K562 (cell line): Measurements from ENCODE around the gene FOXO3B.
"Not testable (repeated sequence)": the region's sequence is repeated elsewhere in the genome, so short reads cannot be mapped to it uniquely, and the experiment has no call there.

ENCODE experiments used
- CTBP1 ChIP-seq: fragments of 450-650 bp; IDR thresholded peaks from 2 replicates; pipeline ENCODE4 v1.6.1; 2016; ENCODE audit warnings: borderline replicate concordance
- EGR1 ChIP-seq: fragments of 450-650 bp; conservative IDR thresholded peaks from 2 replicates; pipeline ENCODE4 v1.6.1; 2017; ENCODE audit warnings: mild to moderate bottlenecking
- KDM1A ChIP-seq, 2 experiments: fragments of 450-650 bp; IDR thresholded peaks; 2 replicates each; pipeline ENCODE4 v1.6.1; 2016; ENCODE audit warnings: mild to moderate bottlenecking in 2 of 2
- MAFG ChIP-seq: fragments of 450-650 bp; conservative IDR thresholded peaks from 2 replicates; pipeline ENCODE4 v1.6.1; 2016; ENCODE audit warnings: missing genetic modification characterization, missing compliant biosample characterization
- PHB2 ChIP-seq: fragments of 450-650 bp; IDR thresholded peaks from 2 replicates; pipeline ENCODE4 v1.6.1; 2017; ENCODE audit warnings: low read depth
- PHTF2 ChIP-seq: fragments of 250-450 bp; sonication (Bioruptor Pico); IDR thresholded peaks from 2 replicates; pipeline ENCODE4 v1.5.0; 2021; ENCODE audit warnings: mild to moderate bottlenecking
- POLR2A ChIP-seq: fragments of 450-650 bp; conservative IDR thresholded peaks from 2 replicates; pipeline ENCODE4 v1.6.1; 2016
- SNRNP70 ChIP-seq: fragments of 200-400 bp; formaldehyde crosslinking; optimal IDR thresholded peaks from 2 replicates; pipeline ENCODE3; 2017; ENCODE audit warnings: low read depth, low read length
- SP2 ChIP-seq: IDR thresholded peaks from 2 replicates; pipeline ENCODE4 v1.6.1; 2011; ENCODE audit warnings: mild to moderate bottlenecking, low read depth, low read length, moderate library complexity; ENCODE audit not compliant: poor library complexity, severe bottlenecking; ENCODE audit errors: extremely low read depth
- YY1 ChIP-seq, 3 experiments: IDR thresholded peaks; 2 replicates each; pipeline ENCODE4 v1.6.1; 2011; ENCODE audit warnings: low read length in 2 of 3, mild to moderate bottlenecking in 2 of 3, moderate library complexity in 2 of 3, borderline replicate concordance in 1 of 3, control low read depth in 1 of 3, low read depth in 1 of 3; ENCODE audit not compliant: insufficient read depth in 3 of 3, insufficient replicate concordance in 2 of 3, control insufficient read depth in 1 of 3, insufficient read length in 1 of 3; ENCODE audit errors: extremely low read depth in 1 of 3
- ZNF143 ChIP-seq: sonication (generic); formaldehyde crosslinking; IDR thresholded peaks from 2 replicates; pipeline ENCODE4 v1.9.0; 2022; ENCODE audit warnings: mild to moderate bottlenecking, missing genetic modification reagents
- ZNF76 ChIP-seq: fragments of 250-450 bp; sonication (Bioruptor Pico); IDR thresholded peaks from 2 replicates; pipeline ENCODE4 v1.4.0; 2020; ENCODE audit warnings: mild to moderate bottlenecking, moderate library complexity, borderline replicate concordance

GRCh38 chr17:18635773-18636172 is 46.3 kb downstream of the FOXO3B start:
- TF ChIP-seq SNRNP70; PHB2; YY1 (IDR thresholded peaks at IDR 0.05; ENCODE audit: borderline replicate concordance in 1 of 3, control insufficient read depth in 1 of 3, extremely low read depth in 1 of 3, insufficient read depth in 3 of 3, insufficient read length in 1 of 3, insufficient replicate concordance in 2 of 3, low read depth in 1 of 3, low read length in 2 of 3); EGR1; MAFG (tag); ZNF143 (CRISPR knock-in tag); SP2; POLR2A; CTBP1; KDM1A (IDR thresholded peaks at IDR 0.05); PHTF2 (CRISPR knock-in tag); ZNF76: not testable (repeated sequence)
